HuH-7 (cell line): ENCODE data around the gene FAXC.
A peak's percentile ranks its signal among the peaks of the same experiment; 100 is the strongest.
"Not testable (repeated sequence)": the region's sequence is repeated elsewhere in the genome, so short reads cannot be mapped to it uniquely, and the experiment has no call there.

ENCODE experiments used
- DNase-seq: peaks from one replicate; pipeline ENCODE4 v3.0.0; 2011; ENCODE audit warnings: low spot score

The FAXC gene

GRCh38 chr6:99285881-99286280, 63.6 kb downstream of the FAXC start:
- no peak for DNase-seq

GRCh38 chr6:99282479-99283062, 66.9 kb downstream of the FAXC start:
- peak; percentile 25 for DNase-seq

DNA sequence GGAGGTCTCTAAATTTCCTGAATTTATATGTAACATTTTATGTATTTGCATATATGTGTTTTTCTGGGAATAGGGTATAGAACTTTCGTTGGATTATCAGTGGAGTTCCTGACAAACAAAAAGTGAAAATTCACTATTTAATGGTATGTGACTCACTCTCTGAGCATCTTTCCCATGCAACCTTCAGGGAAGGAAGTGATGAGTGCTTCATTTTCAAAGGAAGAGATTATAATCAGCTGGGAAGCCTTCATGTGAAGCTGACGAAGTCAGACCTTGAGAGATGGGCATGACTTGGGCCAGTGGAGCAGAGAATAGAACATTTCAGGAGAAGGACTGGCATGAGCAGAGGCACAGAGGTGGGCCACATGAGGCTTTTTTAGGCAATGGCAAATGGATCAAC, 72.7 kb downstream of the FAXC start:
- DNase-seq: no peak

- no peak for DNase-seq
Measured at GRCh38 chr6:99270826-99271225, 78.6 kb downstream of the FAXC start.

- DNase-seq: no peak
Measured at GRCh38 chr6:99270030-99270429, 79.4 kb downstream of the FAXC start.

DNA sequence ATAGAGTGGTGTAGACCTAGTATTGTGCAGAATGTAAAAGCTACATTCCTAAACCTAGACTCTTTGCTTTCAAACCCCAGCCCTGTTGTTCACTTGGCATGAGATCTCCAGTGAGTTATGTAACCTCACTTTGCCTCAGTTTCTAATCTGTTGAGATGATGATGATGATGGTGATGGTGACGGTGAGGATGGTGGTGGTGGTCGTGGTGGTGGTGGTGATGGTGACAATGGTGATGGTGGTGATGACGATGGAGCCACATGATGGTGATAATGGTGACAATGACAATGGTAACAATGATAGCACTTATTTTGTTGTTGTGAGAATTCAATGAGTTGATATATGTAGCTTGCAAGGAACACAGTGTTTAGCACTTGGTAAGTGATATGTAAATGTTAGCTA, 80.3 kb downstream of the FAXC start:
- DNase-seq: no peak

GRCh38 chr6:99266996-99267395, 82.5 kb downstream of the FAXC start:
- DNase-seq: not testable (repeated sequence)

- not testable (repeated sequence) for DNase-seq
Measured at GRCh38 chr6:99265447-99265846, 84.0 kb downstream of the FAXC start.

DNA sequence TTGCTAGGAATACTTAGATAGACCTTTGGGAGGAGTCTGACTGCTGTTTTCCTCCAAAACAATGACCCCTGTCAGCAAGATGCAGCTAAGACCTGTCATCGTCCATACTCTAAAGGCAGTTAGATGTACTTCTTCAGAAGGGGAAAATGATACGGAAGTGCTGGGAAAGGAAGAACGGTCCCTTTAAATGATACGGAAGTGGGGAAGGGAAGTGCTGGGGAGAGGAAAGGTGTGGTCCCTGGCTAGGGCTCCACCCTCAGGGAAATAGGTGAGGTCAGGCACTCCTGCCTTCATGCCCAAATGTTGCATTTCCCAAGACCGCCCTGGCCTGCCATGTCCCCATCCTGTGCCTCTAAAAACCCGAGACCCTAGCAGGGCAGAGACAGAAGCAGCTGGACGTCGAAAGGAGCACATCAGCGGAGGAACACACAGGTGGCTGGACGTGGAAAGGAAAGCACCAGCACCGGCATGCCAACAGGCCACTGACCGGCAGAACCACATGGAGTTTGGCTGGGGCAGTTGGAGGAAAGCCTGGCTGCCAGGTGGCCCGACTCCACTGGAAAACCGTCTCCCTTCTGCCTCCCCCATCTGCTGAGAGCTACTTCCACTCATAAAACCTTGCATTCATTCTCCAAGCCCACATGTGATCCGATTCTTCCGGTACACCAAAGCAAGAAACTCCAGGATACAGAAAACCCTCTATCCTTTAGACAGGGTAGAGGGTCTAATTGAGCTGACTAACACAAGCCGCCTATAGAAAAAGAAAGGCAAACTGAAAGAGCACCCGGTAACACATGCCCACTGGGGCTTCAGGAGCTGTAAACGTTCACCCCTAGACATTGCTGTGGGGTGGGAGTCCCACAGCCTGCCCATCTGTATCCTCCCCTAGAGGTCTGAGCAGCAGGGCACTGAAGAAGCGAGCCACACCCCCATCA, 94.6 kb downstream of the FAXC start:
- no peak for DNase-seq

DNA sequence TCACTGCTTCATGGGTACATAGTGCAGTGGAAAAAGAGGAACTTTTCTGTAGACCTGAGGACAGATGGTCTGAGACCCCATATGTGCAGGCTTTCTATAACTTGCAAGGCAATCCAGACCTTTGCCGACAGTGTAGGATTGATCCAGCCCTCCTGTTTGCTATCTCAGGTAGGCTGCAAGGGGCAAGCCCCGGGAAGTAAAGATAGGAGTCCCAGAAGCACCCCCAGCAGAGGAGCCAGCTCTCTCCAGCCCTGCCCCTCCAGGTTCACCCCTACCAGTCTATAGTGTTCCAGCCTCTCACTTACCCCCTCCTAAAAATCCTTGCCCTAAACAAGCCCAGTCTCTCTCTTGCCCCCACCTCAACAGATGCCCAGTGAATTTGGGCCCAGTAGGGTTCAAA, 96.2 kb downstream of the FAXC start:
- no peak for DNase-seq

DNA sequence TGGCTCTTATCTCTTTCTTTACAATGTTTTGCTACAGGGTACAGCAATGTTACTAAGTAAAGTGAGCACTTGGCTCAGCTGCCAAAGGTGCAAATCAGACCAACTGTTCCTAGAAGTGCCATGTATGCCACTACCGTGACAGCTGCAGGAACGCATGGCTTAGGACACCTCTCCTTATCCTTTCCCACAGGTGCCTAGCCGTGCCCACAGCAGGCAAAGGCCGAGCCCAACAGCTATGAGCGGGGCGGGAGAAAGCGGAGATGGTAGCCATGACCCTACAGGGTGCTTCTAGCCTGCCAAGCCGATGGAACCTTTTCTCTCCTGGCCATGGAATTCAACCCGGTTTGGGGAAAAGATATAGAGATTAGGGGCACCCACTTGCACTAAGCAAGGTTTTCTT, 97.1 kb downstream of the FAXC start:
- no peak for DNase-seq

DNA sequence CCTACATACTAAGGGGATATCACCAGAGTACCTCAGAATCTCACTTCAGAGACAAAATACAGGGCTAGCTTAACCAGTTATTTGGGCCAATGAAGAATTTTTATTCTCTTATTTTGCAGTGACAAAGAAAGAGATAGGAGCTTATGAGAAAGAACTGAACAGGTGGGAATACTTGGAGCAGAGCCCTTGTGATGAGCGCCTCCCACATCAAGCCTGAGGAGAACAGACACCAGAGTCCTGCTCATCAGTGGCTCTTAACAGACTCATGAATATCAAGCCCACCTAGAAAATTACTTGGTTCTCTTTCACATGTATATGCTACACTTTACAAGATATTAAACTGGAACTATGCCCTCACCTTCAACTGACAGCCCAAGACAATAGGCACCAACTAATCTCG, 99.0 kb downstream of the FAXC start:
- no peak for DNase-seq

GRCh38 chr6:99246602-99247001, 102.9 kb downstream of the FAXC start:
- DNase-seq: no peak

GRCh38 chr6:99241905-99242534, 107.5 kb downstream of the FAXC start:
- peak; percentile 11 for DNase-seq

- DNase-seq: no peak
Measured at GRCh38 chr6:99236010-99236409, 113.5 kb downstream of the FAXC start.

GRCh38 chr6:99233219-99233618, 116.3 kb downstream of the FAXC start:
- no peak for DNase-seq

- DNase-seq: no peak
Measured at GRCh38 chr6:99232056-99232455, 117.4 kb downstream of the FAXC start.

DNA sequence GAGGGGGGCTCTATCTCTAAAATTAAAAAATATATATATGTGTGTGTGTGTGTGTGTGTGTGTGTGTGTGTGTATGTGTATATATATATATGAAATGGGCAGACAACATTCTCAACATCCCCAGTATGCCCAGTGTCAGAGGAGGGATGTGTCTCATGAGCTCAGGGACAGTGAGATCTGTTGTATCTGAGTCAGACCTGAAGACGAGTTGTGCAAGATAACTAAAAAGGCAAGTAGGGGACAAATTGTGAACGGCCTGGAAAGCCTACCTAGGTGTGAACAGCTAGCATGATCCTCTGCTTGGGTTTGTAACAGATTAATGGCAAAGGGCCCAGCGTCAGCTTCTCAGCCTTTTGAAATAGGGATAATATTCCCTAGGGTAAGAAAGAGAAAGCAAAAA, 124.3 kb downstream of the FAXC start:
- no peak for DNase-seq
